Measurements from ENCODE around the gene CCDC187.

Gene CCDC187

GRCh38 chr9:136265561-136266355 is 38.1 kb downstream of the CCDC187 start:
- DNase-seq = no peak

DNA sequence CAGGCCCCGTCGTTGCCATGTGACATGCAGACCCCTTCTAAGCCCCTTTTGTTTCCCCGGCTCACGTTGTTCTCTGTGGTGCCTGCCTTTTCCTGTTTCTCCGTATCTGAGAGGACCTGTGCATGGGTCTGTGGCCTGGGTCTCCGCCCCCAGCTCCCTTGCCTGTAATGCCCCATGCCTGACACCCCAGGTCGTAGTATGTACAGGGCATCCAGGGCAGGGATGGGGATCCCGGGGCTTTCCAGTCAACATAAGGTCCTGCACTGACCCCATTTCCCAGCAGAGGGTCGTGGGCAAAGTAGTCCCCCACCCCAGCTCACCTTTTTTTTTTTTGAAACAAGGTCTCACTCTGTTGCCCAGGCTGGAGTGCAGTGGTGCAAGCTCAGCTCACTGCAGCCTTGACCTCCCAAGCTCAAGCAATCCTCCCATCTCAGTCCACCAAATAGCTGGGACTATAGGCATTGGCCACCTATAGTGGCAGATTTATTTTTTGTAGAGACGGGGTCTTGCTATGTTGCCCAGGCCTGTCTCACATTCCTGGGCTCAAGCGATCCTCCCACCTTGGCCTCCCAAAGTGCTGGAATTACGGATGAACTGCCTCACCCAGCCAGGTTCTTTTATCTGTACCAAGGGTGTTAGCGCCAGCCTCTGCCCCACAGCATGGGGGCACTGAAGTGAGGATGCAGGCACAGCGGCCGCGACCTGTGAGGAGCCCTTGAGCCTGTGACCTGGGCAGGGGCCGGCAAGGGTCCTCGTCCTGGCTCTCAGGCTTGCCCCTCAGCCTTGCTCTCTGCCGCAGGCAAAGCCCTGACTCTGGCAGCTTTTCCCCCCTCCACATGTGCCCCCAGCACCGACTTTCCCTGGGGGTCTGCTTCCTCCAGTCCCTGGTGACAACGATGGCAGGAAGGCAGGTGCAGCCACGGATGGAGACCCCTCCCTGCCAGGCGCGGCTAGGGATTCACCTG is 39.2 kb downstream of the CCDC187 start:
- no peak for DNase-seq

- DNase-seq = no peak
These were observed 39.9 kb downstream of the CCDC187 start for GRCh38 chr9:136264031-136264430.

DNA sequence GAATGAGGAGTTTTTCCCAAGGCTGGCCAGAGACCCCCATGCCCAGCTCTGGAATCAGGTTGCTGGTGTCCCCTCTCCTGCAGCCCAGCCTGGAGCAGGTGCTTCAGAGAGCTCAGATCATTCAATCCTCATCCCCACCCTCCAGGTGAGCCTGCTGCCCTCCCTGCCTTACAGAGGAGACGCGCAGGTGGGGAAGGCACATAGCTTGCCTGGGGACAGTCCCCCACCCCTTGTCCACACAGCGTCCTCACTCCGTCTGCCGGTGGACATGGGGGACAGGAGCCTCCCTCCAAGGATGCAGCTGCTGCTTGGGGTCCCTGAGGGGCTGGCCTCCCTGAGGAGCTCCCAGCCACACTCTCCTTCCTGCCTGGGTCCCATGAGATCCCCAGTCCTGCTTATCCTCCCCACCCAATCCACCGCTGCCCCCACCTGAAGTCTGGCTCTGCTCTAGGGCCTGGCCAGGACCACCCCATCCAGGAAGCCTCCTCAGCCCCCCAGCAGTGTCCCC is 41.2 kb downstream of the CCDC187 start:
- DNase-seq = no peak

DNA sequence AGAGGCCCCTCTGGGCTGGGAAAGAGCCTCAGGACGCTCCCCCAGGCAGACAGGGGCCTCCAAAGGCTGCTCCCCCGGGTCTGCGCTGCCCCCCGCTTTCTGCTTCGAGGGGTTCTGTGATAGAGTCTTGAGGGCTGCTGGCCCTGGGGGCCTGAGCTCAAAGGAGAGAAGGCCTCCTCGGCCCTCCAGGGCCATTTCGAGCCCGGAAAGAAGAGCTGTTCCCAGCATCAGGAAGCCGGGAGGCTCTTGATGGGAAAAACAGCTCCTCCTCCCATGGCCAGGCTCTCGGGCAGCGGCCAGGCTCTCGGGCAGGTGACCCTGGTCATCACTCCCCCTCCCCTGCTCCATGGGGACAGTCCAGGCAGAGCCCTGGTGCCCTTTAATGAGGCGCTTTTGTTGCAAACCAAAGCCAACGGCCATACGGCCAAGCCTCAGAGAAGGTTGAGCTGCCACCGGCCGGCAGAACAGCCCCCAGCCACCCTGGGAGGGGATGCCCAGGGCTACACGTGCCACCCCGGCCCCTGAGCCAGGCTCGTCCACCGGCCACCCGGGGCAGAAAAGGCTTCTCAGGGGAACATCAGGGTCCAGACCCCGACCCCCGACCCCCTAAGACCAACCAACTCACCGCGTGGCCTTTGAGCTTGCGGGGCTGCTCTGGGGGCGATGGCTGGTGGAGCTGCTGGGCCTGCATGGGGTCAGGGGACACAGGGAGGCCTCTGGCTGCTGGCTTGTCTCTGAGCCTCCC is 42.0 kb downstream of the CCDC187 start:
- DNase-seq = no peak

DNA sequence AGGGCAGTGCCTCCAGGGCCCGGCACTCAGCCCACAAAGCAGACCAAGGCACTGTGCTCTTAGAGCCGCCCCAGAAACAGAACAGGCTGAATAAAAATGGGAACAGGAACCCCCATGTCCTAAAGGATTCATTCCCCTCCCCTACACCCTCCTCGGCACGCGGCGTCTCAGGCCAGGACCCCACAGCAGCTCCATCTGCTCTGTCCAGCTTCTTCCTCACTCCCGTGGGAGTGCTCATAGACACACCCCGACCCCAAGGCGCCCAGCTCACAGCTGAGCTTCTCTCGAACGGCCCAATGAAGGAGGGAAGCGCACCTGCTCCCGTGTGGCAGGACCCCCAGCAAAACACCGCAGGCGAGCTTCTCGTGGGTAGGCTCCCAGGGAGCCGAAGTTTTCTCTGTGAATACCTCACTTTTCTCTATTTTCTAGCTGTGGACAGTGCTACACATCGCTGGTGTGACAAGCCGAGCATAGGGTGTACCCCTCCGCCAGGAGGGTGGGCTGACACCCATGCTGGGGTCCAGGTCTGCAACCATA is 42.9 kb downstream of the CCDC187 start:
- no peak for DNase-seq

DNA sequence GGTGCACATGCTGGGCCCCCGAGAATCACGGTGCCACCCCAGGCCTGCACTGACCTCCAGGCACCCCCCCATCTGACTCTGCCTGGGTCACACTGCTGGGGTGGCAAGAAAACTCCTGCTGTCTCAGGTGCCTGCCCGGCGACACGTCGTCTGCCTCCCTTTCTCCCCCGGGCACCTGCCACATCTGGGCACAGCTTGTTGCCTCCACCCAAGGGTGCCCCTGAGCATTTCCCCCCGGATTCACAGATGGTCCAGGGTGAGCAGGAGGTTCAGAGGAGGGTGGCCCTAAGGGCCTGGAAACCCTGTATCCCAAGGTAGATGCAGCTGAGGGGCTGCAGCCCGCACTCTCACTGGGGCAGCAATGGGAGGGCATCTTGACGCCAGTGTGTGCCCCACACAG is 43.4 kb downstream of the CCDC187 start:
- no peak for DNase-seq

GRCh38 chr9:136259836-136260235 is 44.1 kb downstream of the CCDC187 start:
- DNase-seq = no peak

- no peak for DNase-seq
These were observed 44.4 kb downstream of the CCDC187 start for GRCh38 chr9:136259517-136259813.

DNA sequence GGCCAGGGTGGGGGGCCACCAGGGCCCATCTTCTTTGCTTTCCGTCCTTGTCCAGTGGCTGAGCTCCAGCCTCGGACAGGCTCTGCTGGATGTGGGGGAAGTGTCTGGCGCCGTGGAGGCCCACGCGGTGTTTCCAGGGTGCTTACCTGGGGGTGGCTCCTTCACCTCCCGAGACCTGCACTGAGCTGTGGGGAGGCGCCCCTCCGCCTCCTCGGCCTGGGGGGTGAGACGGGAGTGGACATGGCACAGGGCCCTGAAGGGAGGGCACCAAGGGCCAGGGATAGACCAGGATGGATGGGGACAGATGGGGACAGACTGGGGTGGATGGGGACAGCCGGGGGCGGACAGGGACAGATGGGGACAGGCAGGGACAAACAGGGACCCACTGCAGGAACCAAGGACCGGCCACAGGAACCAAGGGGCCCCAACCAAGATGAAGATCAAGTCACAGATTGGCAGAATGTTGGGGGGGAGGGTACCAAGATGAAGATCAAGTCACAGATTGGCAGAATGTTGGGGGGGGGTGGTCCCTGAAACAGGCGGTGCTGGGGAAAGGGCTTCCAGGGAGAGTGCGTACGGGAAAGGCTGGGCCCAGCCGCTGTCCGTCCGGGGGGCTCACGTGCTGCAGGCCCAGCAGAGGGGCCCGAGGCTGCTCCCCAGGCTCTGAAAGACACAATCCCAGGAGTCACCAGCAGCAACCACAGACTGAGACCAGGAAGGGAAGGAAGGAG is 44.9 kb downstream of the CCDC187 start:
- no peak for DNase-seq

DNA sequence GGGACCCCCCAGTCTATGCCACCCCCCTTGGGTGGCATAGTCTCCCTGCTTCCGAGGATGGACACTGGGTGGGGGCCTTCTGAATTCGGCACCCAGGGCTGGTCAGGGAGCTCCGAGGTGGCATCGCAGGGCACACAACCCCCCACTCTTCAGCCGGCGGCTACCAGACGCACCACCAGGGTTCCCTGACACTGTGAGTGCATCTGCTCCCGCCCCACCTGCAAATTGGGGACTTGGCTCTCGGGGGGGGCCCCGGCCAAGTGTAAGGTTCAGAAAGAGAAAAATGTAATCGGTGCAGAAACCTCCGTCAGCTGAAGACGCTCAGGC is 45.6 kb downstream of the CCDC187 start:
- no peak for DNase-seq

GRCh38 chr9:136257381-136258298 is 46.3 kb downstream of the CCDC187 start:
- DNase-seq = no peak

DNA sequence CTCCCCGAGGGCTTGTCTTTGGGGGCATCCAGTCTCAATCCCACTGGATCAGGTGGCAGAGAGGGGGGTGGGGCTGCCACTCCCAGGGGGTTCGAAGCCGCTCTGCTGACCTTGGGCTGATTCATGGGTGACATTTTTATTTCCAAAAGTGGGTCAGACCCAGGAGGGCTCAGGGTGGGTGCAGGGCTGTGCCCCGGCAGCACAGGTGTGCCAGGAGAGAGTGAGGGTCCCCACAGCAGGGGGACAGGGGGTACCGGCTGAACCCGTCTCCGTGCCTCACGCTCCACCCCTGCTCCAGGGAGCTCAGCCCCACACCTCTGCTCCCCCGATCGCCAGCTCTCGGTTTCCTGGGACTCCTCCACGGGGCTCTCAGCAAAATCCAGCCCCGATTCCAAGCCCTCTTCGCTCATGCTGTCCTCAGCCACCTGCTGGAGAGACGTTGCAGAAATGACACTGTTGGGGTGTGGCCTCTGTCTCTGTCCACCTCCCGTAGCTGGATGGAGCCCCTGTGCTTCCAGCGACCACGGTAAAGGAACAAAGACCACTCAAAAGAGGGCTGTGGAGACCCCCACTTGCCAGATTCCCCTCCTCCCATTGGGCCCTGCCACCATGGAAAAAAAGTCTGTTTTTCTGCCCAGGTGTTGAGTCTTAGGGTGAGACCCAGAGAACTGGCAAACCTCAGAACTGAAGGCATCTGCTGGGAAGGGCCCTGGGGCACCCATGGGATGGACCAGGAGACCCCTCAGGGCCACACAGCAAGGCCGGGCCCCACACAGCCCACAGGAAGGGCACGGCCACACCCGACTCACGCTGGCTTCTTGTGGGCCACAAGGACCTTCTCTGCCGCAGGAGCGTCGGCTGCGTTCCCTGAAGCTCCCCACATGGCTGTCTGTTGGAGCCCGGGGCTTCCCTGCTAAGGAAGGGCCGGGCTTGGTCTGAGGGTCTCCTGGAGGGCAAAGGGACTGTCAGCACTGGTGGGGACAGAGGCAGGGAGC is 47.7 kb downstream of the CCDC187 start:
- peak; percentile 9 for DNase-seq

DNA sequence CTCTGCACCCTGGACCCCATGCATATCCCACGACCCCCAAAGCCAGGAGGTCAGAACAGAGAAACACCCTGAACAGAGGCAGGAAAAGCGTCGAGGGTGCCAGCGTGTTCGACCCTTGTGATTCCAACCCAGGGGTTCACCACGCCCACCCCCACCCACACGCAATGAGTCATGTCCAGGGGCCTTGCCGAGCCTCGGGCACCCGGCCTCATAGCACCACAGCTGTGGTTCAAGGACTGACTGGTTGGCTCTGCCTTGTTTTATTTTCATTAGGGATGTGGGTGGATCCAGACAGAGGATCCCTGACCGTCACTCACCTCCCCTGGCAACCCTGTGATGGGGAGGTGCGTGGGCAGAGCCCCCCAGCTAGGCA is 48.7 kb downstream of the CCDC187 start:
- DNase-seq = no peak

DNA sequence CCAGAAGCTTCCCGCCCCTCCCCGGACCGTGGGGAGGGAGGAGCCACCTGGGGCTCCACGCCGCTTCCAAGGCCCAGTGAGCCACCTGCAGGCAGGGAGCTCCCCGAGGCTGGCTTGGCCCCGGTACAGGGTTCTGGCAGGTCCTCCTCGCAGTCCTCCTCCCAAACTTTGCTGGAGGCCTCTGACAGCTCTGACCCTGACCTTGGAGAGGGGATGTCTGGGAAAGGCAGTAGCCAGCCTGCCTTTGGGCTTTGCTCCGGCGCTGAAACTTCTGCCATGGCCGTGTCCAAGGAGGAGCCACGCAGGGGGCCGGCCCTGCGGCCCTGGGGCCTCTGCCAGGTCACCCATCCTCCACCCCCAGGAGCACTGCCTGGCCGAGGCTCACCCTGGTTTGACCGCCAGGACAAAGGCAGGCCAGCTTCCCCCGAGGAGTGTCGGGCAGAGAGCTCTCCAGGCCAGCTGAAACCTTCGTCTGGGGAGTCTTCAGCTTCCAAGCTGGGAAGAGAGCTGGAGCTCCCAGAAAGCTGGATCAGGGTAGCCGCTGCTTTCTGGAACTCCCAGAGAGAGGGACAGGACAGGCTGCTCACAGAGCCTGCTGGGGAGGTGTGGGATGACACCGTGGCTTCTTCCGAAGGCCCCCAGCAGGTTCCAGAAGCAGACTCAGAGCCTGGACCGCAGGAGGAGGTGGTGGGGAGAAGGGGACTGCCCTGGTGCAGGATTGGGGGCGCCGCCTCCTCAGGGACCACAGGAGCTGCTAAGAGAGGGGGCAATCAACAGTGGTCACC is 49.3 kb downstream of the CCDC187 start:
- no peak for DNase-seq

DNA sequence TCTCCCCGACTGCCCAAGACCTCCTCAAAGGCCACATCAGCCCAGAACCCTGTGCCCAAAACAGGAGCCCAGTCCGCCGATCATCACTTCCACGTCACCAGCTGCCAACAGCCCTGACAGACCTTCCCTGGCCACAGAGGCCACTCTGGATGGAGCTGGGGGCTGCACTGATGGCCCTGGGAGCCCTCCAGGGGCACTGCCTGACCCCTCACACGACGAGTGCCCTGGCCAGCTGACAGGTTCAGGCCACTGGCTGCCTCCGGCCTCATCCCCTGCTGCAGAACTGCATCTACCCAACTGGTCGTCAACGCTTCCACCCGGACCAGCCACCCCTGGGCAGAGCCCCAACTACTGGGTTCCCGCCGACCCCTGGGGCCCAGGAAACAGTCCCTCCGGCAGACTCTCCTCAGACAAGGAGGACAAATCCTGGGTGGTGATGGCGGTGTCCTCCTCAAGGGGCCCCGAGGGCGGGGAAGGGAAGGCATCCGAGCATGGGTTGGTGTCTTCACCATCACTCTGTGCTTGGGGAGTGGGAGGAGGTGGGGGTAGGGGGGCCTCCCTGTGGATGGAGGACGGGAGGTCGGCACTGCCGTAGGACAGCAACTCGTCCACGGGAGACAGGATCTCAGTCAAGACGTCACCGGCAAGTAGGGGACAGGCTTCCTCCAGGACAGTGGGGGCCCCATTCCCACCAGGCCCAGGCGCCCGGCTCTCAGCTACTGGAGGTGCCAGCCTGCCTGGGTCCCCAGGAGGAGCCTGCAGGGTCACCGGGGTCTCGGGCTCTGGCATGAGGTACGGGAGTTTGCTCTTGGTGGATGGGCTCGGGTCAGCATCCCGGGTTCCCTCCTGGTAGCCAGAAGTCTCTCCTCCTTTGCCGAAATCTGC is 50.4 kb downstream of the CCDC187 start:
- DNase-seq = no peak

DNA sequence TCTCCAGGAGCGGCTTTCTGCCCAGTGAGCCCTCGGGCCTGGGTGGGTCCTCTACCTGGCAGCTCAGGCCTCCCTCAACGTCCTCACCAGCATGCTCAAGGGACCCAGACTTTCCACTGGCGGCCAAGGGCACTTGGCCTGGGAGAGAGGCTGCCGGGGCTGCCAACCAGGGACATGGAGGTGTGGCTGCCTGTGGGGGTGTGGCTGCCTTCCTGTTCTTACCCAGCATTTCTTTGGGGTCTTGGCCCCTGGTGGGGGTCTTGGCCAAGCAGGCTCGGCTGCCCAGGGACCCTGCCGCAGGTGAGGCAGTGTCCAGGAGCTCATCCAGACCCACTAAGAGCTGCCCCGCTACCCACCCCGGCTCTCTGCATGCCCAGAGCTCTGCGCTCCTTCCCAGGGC is 51.0 kb downstream of the CCDC187 start:
- no peak for DNase-seq

DNA sequence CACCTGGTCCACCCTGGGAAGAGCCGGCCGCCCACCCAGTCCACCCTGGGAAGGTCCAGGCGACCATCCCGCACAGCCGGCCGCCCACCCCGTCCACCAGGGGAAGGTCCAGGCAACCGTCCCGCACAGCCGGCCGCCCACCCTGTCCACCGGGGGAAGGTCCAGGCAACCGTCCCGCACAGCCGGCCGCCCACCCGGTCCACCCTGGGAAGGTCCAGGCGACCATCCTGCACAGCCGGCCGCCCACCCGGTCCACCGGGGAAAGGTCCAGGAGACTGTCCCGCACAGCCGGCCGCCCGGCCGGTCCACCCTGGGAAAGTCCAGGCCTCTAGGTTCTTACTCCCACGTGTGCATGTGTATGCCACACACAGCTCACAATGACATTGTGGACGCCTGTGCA is 51.6 kb downstream of the CCDC187 start:
- DNase-seq = no peak

Measured in NCI-H146 (cell line).